ENCODE results near the gene SSH3. TPM values are rescaled to one million over a fixed set of nuclear protein-coding genes. Genes with fewer than 3 reads are reported as not detected.

The SSH3 gene
- total RNA-seq, 1 experiment from 2014 or later = 0.82 TPM

DNA sequence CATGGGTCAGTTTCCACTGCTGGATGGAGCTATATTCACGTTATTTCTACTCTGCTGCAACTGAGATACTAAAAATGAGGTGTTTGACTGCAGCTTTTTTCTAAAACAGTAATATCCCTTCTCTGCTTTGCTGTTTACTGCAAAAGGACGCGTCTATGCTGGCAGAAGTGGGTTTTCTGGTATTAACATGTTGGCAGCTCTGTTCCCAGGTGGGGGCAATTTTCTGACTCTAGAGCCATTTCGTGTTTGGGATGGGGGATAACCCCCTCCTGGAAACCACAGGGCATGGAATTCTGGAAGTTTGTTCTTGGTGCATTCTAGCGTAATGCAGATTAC, 32.2 kb upstream of the SSH3 start:
- no peaks in the 10 kb centered on the region for H3K27me3 ChIP-seq (ENCODE audit: low read length)
- no peak for DNase-seq
- no peaks in the 10 kb centered on the region for H3K9me2 ChIP-seq (replicated peaks; ENCODE audit: insufficient read depth, low read length)
- peaks cover 91% of the 10 kb centered on the region for H3K79me2 ChIP-seq (ENCODE audit: low read length)
- H3K9me3 ChIP-seq (ENCODE audit: low read length) = no peaks in the 10 kb centered on the region
- peaks cover 11% of the 10 kb centered on the region; the same call in 1 of the 2 replicates for H3K36me3 ChIP-seq (ENCODE audit: insufficient read depth, low read length)
- H3K9ac ChIP-seq (ENCODE audit: low read length) = peak overlapping the region; percentile 89
- H2AFZ ChIP-seq (ENCODE audit: low read length) = no peak overlapping the region
- peak overlapping the region; percentile 96 for H3K27ac ChIP-seq (ENCODE audit: low read length)
- peak overlapping the region; percentile 87 for H3K4me3 ChIP-seq (ENCODE audit: low read length)
- peaks cover 88% of the 10 kb centered on the region for H3K4me1 ChIP-seq (ENCODE audit: low read length)
- H3K4me2 ChIP-seq (ENCODE audit: low read depth, low read length, poor library complexity, severe bottlenecking) = peak overlapping the region; percentile 86
- H4K20me1 ChIP-seq (ENCODE audit: insufficient read depth, low read depth, low read length) = peaks cover 7% of the 10 kb centered on the region; the same call in 1 of the 2 replicates

DNA sequence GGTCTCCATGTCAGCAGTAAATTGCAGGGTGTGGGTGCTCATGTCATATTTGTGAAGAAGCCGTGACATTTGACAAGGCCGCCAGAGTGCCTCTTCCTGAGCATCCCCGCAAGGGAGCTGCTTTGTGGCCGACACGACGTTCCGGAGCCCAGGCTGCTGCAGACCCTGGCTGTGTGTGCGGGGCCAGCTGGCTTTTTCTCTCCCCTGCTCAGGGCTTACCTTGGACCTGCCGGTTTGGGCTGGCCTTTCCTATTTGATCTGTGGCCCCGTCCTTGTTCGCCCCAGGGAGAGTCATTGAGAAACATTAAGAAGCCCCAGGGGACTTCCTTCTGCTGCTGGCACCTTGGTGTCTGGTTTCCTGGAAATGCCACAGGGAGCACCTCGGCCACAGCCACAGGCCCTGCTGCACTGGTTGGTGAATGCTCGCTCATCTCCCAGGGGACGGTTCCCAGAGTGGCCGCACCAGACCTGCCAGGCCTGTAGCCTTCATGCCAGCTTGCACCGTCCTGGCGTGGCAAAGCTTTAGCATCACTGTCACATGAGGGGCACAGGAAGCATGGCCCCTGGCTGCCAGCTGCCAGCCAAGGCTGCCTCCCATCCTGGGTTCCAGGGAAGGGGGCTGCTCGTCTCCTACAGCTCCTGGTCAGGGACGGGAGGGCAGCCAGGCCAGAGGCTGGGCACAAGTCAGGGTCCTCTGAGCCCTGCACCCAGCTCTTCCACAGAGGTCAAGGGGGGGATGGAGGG, 31.6 kb upstream of the SSH3 start:
- Histone ChIP-seq H3K4me1 (ENCODE audit: low read length) (peaks cover 93% of the 10 kb centered on the region), H3K9ac (ENCODE audit: low read length) (peak overlapping the region; percentile 89), H3K9me2 (replicated peaks; ENCODE audit: insufficient read depth, low read length) (no peaks in the 10 kb centered on the region), H3K27me3 (ENCODE audit: low read length) (no peaks in the 10 kb centered on the region), H2AFZ (ENCODE audit: low read length) (no peak overlapping the region), H3K79me2 (ENCODE audit: low read length) (peaks cover 95% of the 10 kb centered on the region), H4K20me1 (ENCODE audit: insufficient read depth, low read depth, low read length) (peaks cover 7% of the 10 kb centered on the region; the same call in 1 of the 2 replicates), H3K9me3 (ENCODE audit: low read length) (no peaks in the 10 kb centered on the region), H3K36me3 (ENCODE audit: insufficient read depth, low read length) (peaks cover 11% of the 10 kb centered on the region; the same call in 1 of the 2 replicates), H3K4me2 (ENCODE audit: low read depth, low read length, poor library complexity, severe bottlenecking) (peak overlapping the region; percentile 86), H3K27ac (ENCODE audit: low read length) (peak overlapping the region; percentile 96), H3K4me3 (ENCODE audit: low read length) (peak overlapping the region; percentile 87; the same call in 1 of the 2 replicates)
- DNase-seq = peak; percentile 75

DNA sequence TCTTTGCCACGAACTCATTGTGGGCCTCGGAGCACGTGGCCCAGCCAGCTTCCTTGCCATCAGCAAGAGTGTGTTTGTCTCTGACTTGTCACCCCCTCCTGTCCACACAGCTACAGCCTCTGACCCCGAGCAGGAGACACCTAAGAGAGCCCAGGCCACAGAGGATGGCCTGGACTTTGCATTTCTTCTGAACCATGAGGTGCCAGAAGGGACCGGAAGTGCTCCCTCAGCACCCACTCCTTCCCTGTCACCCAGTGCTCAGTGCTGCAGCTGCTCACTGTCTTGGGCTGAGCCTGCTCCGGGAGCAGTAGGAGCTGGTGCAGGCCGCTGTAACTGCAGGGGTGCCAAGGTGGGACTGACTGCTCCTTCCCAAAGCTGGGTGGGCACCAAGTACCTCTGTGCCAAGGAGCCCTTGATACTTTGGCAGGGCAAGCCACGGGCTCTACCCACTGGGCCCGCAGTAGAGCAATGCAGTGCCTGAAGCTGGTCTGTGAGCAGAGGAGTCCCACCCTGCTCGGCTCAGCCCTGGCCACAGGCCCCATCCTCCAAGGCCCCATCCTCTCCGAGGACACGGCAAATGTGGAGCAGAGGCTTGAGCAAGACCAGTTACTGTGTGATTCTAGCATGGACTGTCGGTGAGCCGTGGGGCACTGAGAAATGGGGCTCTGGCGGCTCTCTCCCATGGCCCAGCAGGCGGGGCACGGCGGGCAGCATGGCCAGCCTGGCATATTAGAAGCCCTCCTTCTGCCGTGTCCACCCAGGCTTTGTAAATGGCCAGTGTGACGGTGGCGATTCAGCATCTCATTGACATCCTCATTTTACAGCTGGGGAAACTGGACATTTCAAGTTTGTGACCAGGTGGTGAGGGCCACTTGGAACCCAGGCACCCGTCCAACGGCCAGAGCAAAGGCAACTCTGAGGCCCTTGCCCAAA, 30.7 kb upstream of the SSH3 start:
- Histone ChIP-seq H3K79me2 (ENCODE audit: low read length) (peaks cover 92% of the 10 kb centered on the region), H4K20me1 (ENCODE audit: insufficient read depth, low read depth, low read length) (peaks cover 7% of the 10 kb centered on the region; the same call in 1 of the 2 replicates), H3K9ac (ENCODE audit: low read length) (peak overlapping the region; percentile 89), H3K27me3 (ENCODE audit: low read length) (no peaks in the 10 kb centered on the region), H3K36me3 (ENCODE audit: insufficient read depth, low read length) (peaks cover 11% of the 10 kb centered on the region; the same call in 1 of the 2 replicates), H3K4me1 (ENCODE audit: low read length) (peaks cover 99% of the 10 kb centered on the region), H2AFZ (ENCODE audit: low read length) (no peak overlapping the region), H3K4me3 (ENCODE audit: low read length) (peak overlapping the region; percentile 87), H3K4me2 (ENCODE audit: low read depth, low read length, poor library complexity, severe bottlenecking) (peak overlapping the region; percentile 86), H3K9me3 (ENCODE audit: low read length) (no peaks in the 10 kb centered on the region), H3K27ac (ENCODE audit: low read length) (peak overlapping the region; percentile 96), H3K9me2 (replicated peaks; ENCODE audit: insufficient read depth, low read length) (no peaks in the 10 kb centered on the region)
- peak; percentile 87 for DNase-seq

DNA sequence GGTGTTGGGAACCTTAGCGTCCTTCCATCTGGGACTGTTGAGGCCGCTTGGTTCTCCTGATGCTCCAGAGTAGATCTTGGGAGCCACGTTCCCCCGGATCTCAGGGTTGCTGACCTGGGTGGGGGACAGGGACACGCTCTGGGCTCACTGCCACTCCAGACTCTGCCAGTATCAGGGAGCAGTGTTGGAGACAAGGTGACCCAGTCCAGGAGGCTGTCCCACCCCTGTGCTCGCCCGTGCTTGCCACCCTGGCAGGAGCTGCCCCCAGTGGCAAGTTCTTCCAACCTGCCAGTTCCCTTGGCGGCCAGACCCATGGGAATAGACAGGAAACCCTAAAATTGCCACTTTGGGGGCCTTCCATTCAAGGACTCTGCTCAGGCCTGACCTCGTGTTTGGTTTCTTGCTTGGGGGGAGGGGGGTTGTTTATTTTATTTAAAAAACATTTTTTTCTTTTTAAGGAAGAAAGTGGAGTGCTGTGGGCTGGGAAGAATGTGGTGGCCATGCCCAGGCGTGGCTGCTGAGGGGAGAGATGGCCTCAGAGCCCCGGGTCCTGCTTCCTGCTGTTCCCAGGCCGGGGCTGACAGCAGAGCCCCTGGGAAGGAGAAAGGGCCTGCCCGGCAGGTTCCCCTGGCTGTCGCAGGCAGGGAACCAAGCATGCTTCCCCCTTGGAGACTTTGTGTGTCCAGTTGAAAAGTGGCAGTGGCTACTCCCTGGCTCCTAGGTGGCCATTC, 29.9 kb upstream of the SSH3 start:
- H3K9me2 ChIP-seq (replicated peaks; ENCODE audit: insufficient read depth, low read length) = no peaks in the 10 kb centered on the region
- peaks cover 98% of the 10 kb centered on the region for H3K4me1 ChIP-seq (ENCODE audit: low read length)
- H2AFZ ChIP-seq (ENCODE audit: low read length) = no peak overlapping the region
- H3K9ac ChIP-seq (ENCODE audit: low read length) = peak overlapping the region; percentile 89
- H3K27ac ChIP-seq (ENCODE audit: low read length) = peak overlapping the region; percentile 96
- peaks cover 11% of the 10 kb centered on the region; the same call in 1 of the 2 replicates for H3K36me3 ChIP-seq (ENCODE audit: insufficient read depth, low read length)
- DNase-seq = peak; percentile 83
- H3K4me3 ChIP-seq (ENCODE audit: low read length) = peak overlapping the region; percentile 87
- H4K20me1 ChIP-seq (ENCODE audit: insufficient read depth, low read depth, low read length) = peaks cover 7% of the 10 kb centered on the region; the same call in 1 of the 2 replicates
- H3K4me2 ChIP-seq (ENCODE audit: low read depth, low read length, poor library complexity, severe bottlenecking) = peak overlapping the region; percentile 86
- no peaks in the 10 kb centered on the region for H3K27me3 ChIP-seq (ENCODE audit: low read length)
- no peaks in the 10 kb centered on the region for H3K9me3 ChIP-seq (ENCODE audit: low read length)
- H3K79me2 ChIP-seq (ENCODE audit: low read length) = peaks cover 95% of the 10 kb centered on the region

DNA sequence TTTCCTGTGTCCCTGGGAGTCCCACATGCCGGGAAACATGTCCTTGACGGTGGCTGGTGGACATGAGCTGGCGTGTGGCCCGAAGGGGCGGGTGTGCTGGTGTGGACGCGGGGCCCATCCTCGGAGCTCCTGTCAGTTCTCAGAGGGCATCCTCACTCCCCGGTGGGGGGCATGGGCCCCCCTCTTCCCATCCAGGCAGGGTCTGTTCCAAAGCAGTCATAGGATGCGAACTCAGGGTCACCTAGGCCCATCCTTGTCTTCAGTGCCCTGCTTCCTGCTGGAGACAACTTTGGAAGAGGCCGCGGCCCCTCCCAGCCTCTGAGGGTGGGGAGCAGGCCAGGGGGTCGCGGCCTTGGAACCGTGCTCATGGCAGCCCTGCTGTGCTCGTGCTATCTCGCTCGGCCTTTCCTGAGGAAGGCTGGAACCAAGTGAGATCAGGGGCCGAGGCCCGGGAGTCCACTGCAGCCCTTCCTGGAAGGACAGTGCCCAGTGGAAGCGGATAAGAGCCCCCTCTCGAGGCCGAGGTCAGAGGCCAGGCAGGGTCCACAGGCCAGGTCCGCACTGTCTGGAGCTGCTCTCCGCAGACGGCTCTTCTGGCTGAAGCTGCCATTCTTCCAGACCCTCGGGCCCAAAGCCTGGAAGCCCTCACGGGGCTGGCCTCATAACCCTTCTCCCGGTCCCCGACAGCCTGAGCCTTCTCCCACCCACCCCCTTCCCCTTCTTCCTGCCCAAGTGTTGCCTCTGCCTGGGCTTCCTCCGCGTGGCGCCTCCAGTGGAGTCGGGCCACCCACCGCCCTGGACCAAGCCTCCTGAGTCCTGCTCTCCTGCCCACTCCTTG, 28.3 kb upstream of the SSH3 start:
- H3K4me3 ChIP-seq (ENCODE audit: low read length) = no peak overlapping the region
- H3K27me3 ChIP-seq (ENCODE audit: low read length) = no peaks in the 10 kb centered on the region
- peak overlapping the region; percentile 88 for H3K4me2 ChIP-seq (ENCODE audit: low read depth, low read length, poor library complexity, severe bottlenecking)
- peak overlapping the region; percentile 98 for H3K27ac ChIP-seq (ENCODE audit: low read length)
- peak overlapping the region; percentile 27 for H3K9ac ChIP-seq (ENCODE audit: low read length)
- H2AFZ ChIP-seq (ENCODE audit: low read length) = no peak overlapping the region
- H3K4me1 ChIP-seq (ENCODE audit: low read length) = peaks cover 82% of the 10 kb centered on the region
- H3K79me2 ChIP-seq (ENCODE audit: low read length) = peaks cover 87% of the 10 kb centered on the region
- no peaks in the 10 kb centered on the region; the same call in 1 of the 2 replicates for H4K20me1 ChIP-seq (ENCODE audit: insufficient read depth, low read depth, low read length)
- no peak for DNase-seq
- H3K36me3 ChIP-seq (ENCODE audit: insufficient read depth, low read length) = peaks cover 11% of the 10 kb centered on the region; the same call in 1 of the 2 replicates
- no peaks in the 10 kb centered on the region for H3K9me2 ChIP-seq (replicated peaks; ENCODE audit: insufficient read depth, low read length)
- H3K9me3 ChIP-seq (ENCODE audit: low read length) = no peaks in the 10 kb centered on the region

DNA sequence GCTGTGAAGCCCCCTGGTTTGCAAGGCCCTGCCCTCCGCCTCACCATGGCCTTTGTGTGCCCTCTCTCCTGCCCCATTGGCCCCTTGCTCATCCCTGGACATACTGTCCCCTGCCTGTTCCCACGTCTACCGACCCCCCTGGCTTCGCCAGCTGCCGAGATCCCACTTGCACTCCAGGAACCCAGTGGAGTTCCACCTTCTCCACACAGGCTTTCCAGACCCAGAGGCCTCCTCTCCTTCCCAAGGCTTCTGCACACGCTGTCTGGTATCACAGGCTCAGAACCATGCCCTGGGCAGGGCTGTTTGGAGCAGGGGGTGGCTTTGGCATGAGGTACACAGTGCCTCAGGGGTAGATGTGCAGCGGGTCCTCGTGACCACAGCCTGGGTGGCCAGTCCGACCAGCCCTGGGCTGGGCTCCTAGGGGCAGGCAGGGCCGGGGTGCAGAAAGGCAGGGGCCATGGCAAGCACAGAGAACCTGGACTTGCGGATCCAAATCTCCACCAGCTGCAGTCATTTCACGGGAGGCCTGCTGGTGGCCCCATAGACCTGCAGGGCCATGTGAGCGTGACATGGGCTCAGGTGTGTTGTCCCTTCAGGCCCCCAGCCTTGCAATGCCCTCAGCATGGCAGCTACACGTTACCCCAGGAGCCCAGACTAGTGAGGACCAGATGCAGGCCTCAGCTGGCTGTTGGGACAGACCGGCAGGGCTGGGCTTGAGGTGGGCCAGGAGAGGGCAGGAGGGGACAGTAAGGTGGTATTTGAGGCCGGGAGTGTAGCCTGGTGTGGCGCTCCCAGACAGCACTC, 27.5 kb upstream of the SSH3 start:
- peak; percentile 64 for DNase-seq
- Histone ChIP-seq H3K4me2 (ENCODE audit: low read depth, low read length, poor library complexity, severe bottlenecking) (peak overlapping the region; percentile 88), H3K79me2 (ENCODE audit: low read length) (peaks cover 79% of the 10 kb centered on the region), H4K20me1 (ENCODE audit: insufficient read depth, low read depth, low read length) (no peaks in the 10 kb centered on the region), H3K27me3 (ENCODE audit: low read length) (no peaks in the 10 kb centered on the region), H2AFZ (ENCODE audit: low read length) (no peak overlapping the region), H3K9me2 (replicated peaks; ENCODE audit: insufficient read depth, low read length) (no peaks in the 10 kb centered on the region), H3K4me1 (ENCODE audit: low read length) (peaks cover 74% of the 10 kb centered on the region), H3K27ac (ENCODE audit: low read length) (peak overlapping the region; percentile 98), H3K9me3 (ENCODE audit: low read length) (no peaks in the 10 kb centered on the region), H3K36me3 (ENCODE audit: insufficient read depth, low read length) (peaks cover 11% of the 10 kb centered on the region; the same call in 1 of the 2 replicates), H3K4me3 (ENCODE audit: low read length) (no peak overlapping the region), H3K9ac (ENCODE audit: low read length) (peak overlapping the region; percentile 49)
